Epithelial cell of proximal tubule (primary cell): ENCODE measurements around the gene RASL12. TPM values are rescaled to one million over a fixed set of nuclear protein-coding genes. Genes with fewer than 3 reads are reported as not detected.

ENCODE experiments used
- DNase-seq: peaks from one replicate; pipeline ENCODE4 v3.0.0-alpha.2; 2011; ENCODE audit warnings: low read depth
- H3K4me3 ChIP-seq: 2 replicates; pipeline ENCODE4 v1.5.1; 2011; ENCODE audit warnings: low read depth, mild to moderate bottlenecking, low read length
- CTCF ChIP-seq: conservative IDR thresholded peaks from 2 replicates; pipeline ENCODE4 v1.5.1; 2012; ENCODE audit warnings: low read depth, mild to moderate bottlenecking, low read length
- total RNA-seq: library from RNA; depleted of rRNA; stranded (reverse); fragments of >200 nt; gene quantifications from 2 replicates; pipeline ENCODE4 v1.2.3, GENCODE V29; 2015

The RASL12 gene
- not detected in 2 replicates for total RNA-seq

GRCh38 chr15:65067645-65068402 is at the start of gene RASL12:
Gene RASL12 (minus strand): TSS chr15:65067991. CDS start chr15:65067835, 156 bp downstream.
- no peak within 1 kb of the TSS for H3K4me3 ChIP-seq
- DNase-seq: no peak

GRCh38 chr15:65115542-65115941 is 47.8 kb upstream of the RASL12 start:
- no peak for TF ChIP-seq CTCF
- no peak for DNase-seq
- no peak overlapping the region for H3K4me3 ChIP-seq

More at GRCh38 chr15:65067645-65068402, at the start of gene RASL12:
- TF ChIP-seq CTCF: no peak

GRCh38 chr15:65115086-65115485 is 47.3 kb upstream of the RASL12 start, which contains the start of gene UBAP1L:
Gene UBAP1L (minus strand): TSS chr15:65115200. CDS start chr15:65106215, 8,985 bp downstream.
- H3K4me3 ChIP-seq: no peak within 1 kb of the TSS
- DNase-seq: no peak
- no peak for TF ChIP-seq CTCF

GRCh38 chr15:65110676-65111292 is 43.0 kb upstream of the RASL12 start:
- no peak overlapping the region for H3K4me3 ChIP-seq
- TF ChIP-seq CTCF: no peak
- no peak for DNase-seq

GRCh38 chr15:65106011-65106590 is 38.3 kb upstream of the RASL12 start:
- H3K4me3 ChIP-seq: no peak overlapping the region
- DNase-seq: no peak
- TF ChIP-seq CTCF: no peak

GRCh38 chr15:65105038-65105437 is 37.2 kb upstream of the RASL12 start:
- no peak overlapping the region for H3K4me3 ChIP-seq
- no peak for TF ChIP-seq CTCF
- no peak for DNase-seq
